GM12878 (cell line): ENCODE results near the gene BICC1. TPM values are rescaled to one million over a fixed set of nuclear protein-coding genes. Genes with fewer than 3 reads are reported as not detected.

Experiments used
- ATAC-seq: fragments of 200-7000 bp; cut with Tn5 transposase; 3 replicates; pipeline ENCODE4 v1.9.1; 2020; ENCODE audit warnings: mild to moderate bottlenecking, moderate library complexity
- BruUV-seq: library from RNA; stranded (reverse); fragments of 400-500 nt; replicated peaks from 2 replicates; lab custom pipeline; 2021; lab: Mats Ljungman, UMichigan
- CTCF ChIA-PET: fragments of 300-600 bp; sonication (Branson Sonifier 250); formaldehyde crosslinking; extraction: SDS; loops from one replicate; lab custom pipeline; 2021; ENCODE audit warnings: inconsistent platforms; lab: Yijun Ruan, JAX
- POLR2A ChIA-PET: fragments of 350-600 bp; formaldehyde crosslinking; extraction: SDS; loops from one replicate; lab custom pipeline; 2021; ENCODE audit warnings: inconsistent platforms; lab: Charles Lee
- RAD21 ChIA-PET: fragments of 300-600 bp; sonication (Branson Sonifier 250); formaldehyde crosslinking; loops from one replicate; lab custom pipeline; 2023; ENCODE audit warnings: antibody characterized with exemption; ENCODE audit not compliant: unreplicated experiment; lab: Charles Lee
- SMC1A ChIA-PET: fragments of 300-600 bp; sonication (Branson Sonifier 250); formaldehyde crosslinking; loops from one replicate; lab custom pipeline; 2023; ENCODE audit not compliant: unreplicated experiment, uncharacterized antibody; lab: Charles Lee
- DNase-seq: peaks from one replicate; pipeline ENCODE4 v3.0.0-alpha.2; 2011; ENCODE audit warnings: low read depth, low spot score
- FAIRE-seq: peaks from 3 replicates; lab custom pipeline; 2011; peaks lifted over from hg19 to GRCh38; lab: Jason Lieb, UNC
- H2AFZ ChIP-seq: 2 replicates; pipeline ENCODE4 v1.6.0; 2011; ENCODE audit warnings: low read depth, low read length, control low read depth; ENCODE audit not compliant: control insufficient read depth
- H3K27ac ChIP-seq: 2 replicates; pipeline ENCODE4 v1.5.1; 2011; ENCODE audit warnings: control low read depth; ENCODE audit not compliant: control insufficient read depth, insufficient read depth
- H3K27me3 ChIP-seq, 2 experiments: replicated peaks in 1 of 2; 2 replicates each; pipeline versions ENCODE4 v1.6.0 to v1.6.1; 2011; ENCODE audit warnings: low read length in 1 of 2; ENCODE audit not compliant: control insufficient read depth in 2 of 2, insufficient read depth in 2 of 2
- H3K36me3 ChIP-seq, 2 experiments: 2 replicates each; pipeline ENCODE4 v1.5.1; 2011; ENCODE audit warnings: low read length in 1 of 2; ENCODE audit not compliant: control insufficient read depth in 2 of 2, insufficient read depth in 2 of 2
- H3K4me1 ChIP-seq: 2 replicates; pipeline ENCODE4 v1.6.1; 2011; ENCODE audit warnings: mild to moderate bottlenecking, low read length, moderate library complexity, mixed read lengths; ENCODE audit not compliant: control insufficient read depth, insufficient read depth
- H3K4me2 ChIP-seq: 2 replicates; pipeline ENCODE4 v1.6.0; 2011; ENCODE audit warnings: control low read depth; ENCODE audit not compliant: control insufficient read depth, insufficient read depth
- H3K4me3 ChIP-seq: fragments of 200-600 bp; sonication (generic); 2 replicates; pipeline ENCODE4 v1.5.1; 2016
- H3K79me2 ChIP-seq: 2 replicates; pipeline ENCODE4 v1.6.0; 2011; ENCODE audit warnings: low read length; ENCODE audit not compliant: control insufficient read depth, insufficient read depth
- H3K9ac ChIP-seq: 2 replicates; pipeline ENCODE4 v1.8.0; 2011; ENCODE audit warnings: low read length, control low read depth, mixed read lengths; ENCODE audit not compliant: control insufficient read depth, insufficient read depth
- H3K9me3 ChIP-seq: replicated peaks from 3 replicates; pipeline ENCODE4 v1.5.1; 2011; ENCODE audit warnings: mild to moderate bottlenecking, low read length; ENCODE audit not compliant: control insufficient read depth, insufficient read depth
- H4K20me1 ChIP-seq: 2 replicates; pipeline ENCODE4 v1.6.0; 2011; ENCODE audit not compliant: control insufficient read depth, insufficient read depth
- BCL3 ChIP-seq: IDR thresholded peaks from 2 replicates; pipeline ENCODE4 v1.6.1; 2011; ENCODE audit warnings: borderline replicate concordance, low read depth, mild to moderate bottlenecking, moderate library complexity, low read length; ENCODE audit not compliant: insufficient read depth, poor library complexity, severe bottlenecking
- CBFB ChIP-seq: IDR thresholded peaks from 2 replicates; pipeline ENCODE4 v1.6.1; 2016; ENCODE audit warnings: antibody characterized with exemption, low read depth
- CREM ChIP-seq: IDR thresholded peaks from 2 replicates; pipeline ENCODE4 v1.6.1; 2014; ENCODE audit warnings: antibody characterized with exemption, low read depth
- CTCF ChIP-seq, 3 experiments: IDR thresholded peaks in 2 of 3; conservative IDR thresholded peaks in 1 of 3; 2 replicates each; pipeline ENCODE4 v1.5.1; 2011; ENCODE audit warnings: low read depth in 3 of 3, low read length in 3 of 3, mild to moderate bottlenecking in 3 of 3, control low read depth in 2 of 3, moderate library complexity in 2 of 3, inconsistent platforms in 1 of 3, mixed read lengths in 1 of 3; ENCODE audit not compliant: control insufficient read depth in 2 of 3, insufficient read depth in 1 of 3; ENCODE audit errors: extremely low read depth in 1 of 3
- EED ChIP-seq: sonication (generic); IDR thresholded peaks from 2 replicates; pipeline ENCODE4 v1.6.1; 2016; ENCODE audit warnings: antibody characterized with exemption, low read depth
- EGR1 ChIP-seq, 2 experiments: IDR thresholded peaks; 1 replicate in 1 of 2; 2 replicates in 1 of 2; pipeline ENCODE4 v1.6.1; 2011 to 2012; ENCODE audit warnings: low read depth in 2 of 2, low read length in 2 of 2, borderline replicate concordance in 1 of 2, mild to moderate bottlenecking in 1 of 2, moderate library complexity in 1 of 2
- GATAD2B ChIP-seq: fragments of 450-650 bp; conservative IDR thresholded peaks from 2 replicates; pipeline ENCODE4 v1.6.1; 2017; ENCODE audit warnings: low read depth, mild to moderate bottlenecking, moderate library complexity
- IKZF2 ChIP-seq, 2 experiments: fragments of 450-650 bp; IDR thresholded peaks; 2 replicates each; pipeline ENCODE4 v1.6.1; 2017; ENCODE audit warnings: mild to moderate bottlenecking in 2 of 2, moderate library complexity in 2 of 2
- JUND ChIP-seq: IDR thresholded peaks from 2 replicates; pipeline ENCODE4 v1.6.1; 2012; ENCODE audit warnings: low read depth, mild to moderate bottlenecking, low read length, improper control_type of control experiment, moderate library complexity
- NR2C2 ChIP-seq: IDR thresholded peaks from 2 replicates; pipeline ENCODE4 v1.6.1; 2011; ENCODE audit warnings: borderline replicate concordance, low read depth; ENCODE audit not compliant: control insufficient read depth, insufficient read length
- PBX3 ChIP-seq: IDR thresholded peaks from 2 replicates; pipeline ENCODE4 v1.6.1; 2011; ENCODE audit warnings: mild to moderate bottlenecking, low read depth, low read length, moderate library complexity; ENCODE audit not compliant: insufficient replicate concordance
- PML ChIP-seq: IDR thresholded peaks from 2 replicates; pipeline ENCODE4 v1.6.1; 2012; ENCODE audit warnings: low read length, inconsistent platforms
- POLR2AphosphoS2 ChIP-seq: IDR thresholded peaks from 2 replicates; pipeline ENCODE4 v1.6.1; 2011; ENCODE audit warnings: low read depth, mild to moderate bottlenecking, low read length, improper control_type of control experiment, moderate library complexity
- RAD21 ChIP-seq: IDR thresholded peaks from 2 replicates; pipeline ENCODE4 v1.6.1; 2011; ENCODE audit warnings: mild to moderate bottlenecking, low read depth, low read length, moderate library complexity; ENCODE audit not compliant: insufficient read depth
- ZBTB4 ChIP-seq: fragments of 450-650 bp; formaldehyde crosslinking; IDR thresholded peaks from 2 replicates; pipeline ENCODE4 v1.4.0; 2022; ENCODE audit warnings: mild to moderate bottlenecking, moderate library complexity
- whole genome bisulfite sequencing: methylation state at CpG from one replicate; pipeline ENCODE4 v1.1.6; 2016; ENCODE audit warnings: low lambda C conversion rate; ENCODE audit not compliant: insufficient replicate concordance, insufficient coverage; ENCODE audit errors: missing lambda C conversion rate; 5-methylcytosine and 5-hydroxymethylcytosine counted together
- in situ Hi-C: fragments of 300-500 bp; cut with MboI; formaldehyde crosslinking; loops from 9 replicates; pipeline ENCODE4 v1.14.3; 2018; ENCODE audit warnings: mixed read lengths
- intact Hi-C: fragments of 100-400 bp; cut with micrococcal nuclease; formaldehyde crosslinking; loops from one replicate; pipeline ENCODE4 v1.14.2; 2022; ENCODE audit not compliant: unreplicated experiment
- polyA plus RNA-seq, 11 experiments: library from polyadenylated mRNA; depleted of rRNA in 4 of 11; unstranded in 6 of 11; stranded (reverse) in 5 of 11; fragments of >200 nt; fragmentation: Nextera tagmentation in 4 of 11; fragmentation: Illumina TruSeq in 1 of 11; extraction: Ambion mirVana in 4 of 11; extraction: Trizol in 1 of 11; gene quantifications; 1 replicate in 1 of 11; 2 replicates in 10 of 11; pipeline versions ENCODE4 v1.2.1 to v1.2.3, GENCODE V29; 2011 to 2016; ENCODE audit warnings: inconsistent platforms in 2 of 11, missing spikeins in 2 of 11, low read depth in 1 of 11
- total RNA-seq, 4 experiments: library from RNA; depleted of rRNA in 3 of 4; stranded (reverse); fragments of >200 nt in 3 of 4; fragmentation: Illumina TruSeq in 1 of 4; extraction: Trizol in 1 of 4; gene quantifications; 2 replicates each; pipeline versions ENCODE4 v1.2.1 to v1.2.3, GENCODE V29; 2013 to 2021

The BICC1 gene
- total and polyA plus RNA-seq, 10 of the 15 experiments (the other 5 are each of a cell fraction or from before 2014, with no cell fraction given): 0.01 to 0.10 (median 0.04) TPM; not detected in 5

- TF ChIP-seq ZBTB4 (CRISPR knock-in tag) (no peak), CTCF (IDR thresholded peaks at IDR 0.05 in 2 of 3, conservative IDR thresholded peaks at IDR 0.05 in 1 of 3; ENCODE audit: control insufficient read depth in 2 of 3, extremely low read depth in 1 of 3, insufficient read depth in 1 of 3, low read depth in 3 of 3, low read length in 3 of 3) (no peak), POLR2AphosphoS2 (no peak), GATAD2B (no peak), EED (no peak), EGR1 (IDR thresholded peaks at IDR 0.05; ENCODE audit: borderline replicate concordance in 1 of 2, low read depth in 2 of 2, low read length in 2 of 2) (no peak), CREM (no peak)
- TF ChIP-seq, all 136 proteins: peak for 0
These were observed 178.9 kb downstream of the BICC1 start (continued) for GRCh38 chr10:58691528-58691927.

GRCh38 chr10:58693919-58694318, 181.2 kb downstream of the BICC1 start:
- no peaks in the 10 kb centered on the region for H4K20me1 ChIP-seq
- DNase-seq: no peak
- H2AFZ ChIP-seq: no peak overlapping the region
- no peaks in the 10 kb centered on the region for H3K4me1 ChIP-seq
- no peak overlapping the region for H3K9ac ChIP-seq
- H3K27ac ChIP-seq: no peak overlapping the region
- no peak overlapping the region for H3K4me3 ChIP-seq
- H3K27me3 ChIP-seq: no peaks in the 10 kb centered on the region
- no peaks in the 10 kb centered on the region for H3K36me3 ChIP-seq
- H3K4me2 ChIP-seq: no peak overlapping the region
- ChIA-PET RAD21 (no interaction called here), POLR2A (no interaction called here), CTCF (no interaction called here), SMC1A (no interaction called here)
- BruUV-seq: no TSS peak
- in situ Hi-C loops: no loop called here
- no peak for ATAC-seq
- WGBS: 43% methylated on average over 2 of the region's 2 CpGs
- intact Hi-C loops: no loop called here
- no peaks in the 10 kb centered on the region for H3K79me2 ChIP-seq
- no peaks in the 10 kb centered on the region for H3K9me3 ChIP-seq
- FAIRE-seq: no peak
- no peak for TF ChIP-seq JUND
- TF ChIP-seq IKZF2 (IDR thresholded peaks at IDR 0.05): no peak
- no peak for TF ChIP-seq EED
- TF ChIP-seq CBFB: no peak
- no peak for TF ChIP-seq PML
- TF ChIP-seq RAD21: no peak
- TF ChIP-seq PBX3: no peak
- TF ChIP-seq NR2C2: no peak
- no peak for TF ChIP-seq BCL3
